NCI-H2171 treated with DMSO at 0.1 percent for 48 hours (cell line): ENCODE data around the gene KLK13.
A peak's percentile ranks its signal among the peaks of the same experiment; 100 is the strongest.

Experiments
- DNase-seq: peaks from one replicate; lab custom pipeline; 2025; lab: John Stamatoyannopoulos, UW

KLK13 gene, protein sequence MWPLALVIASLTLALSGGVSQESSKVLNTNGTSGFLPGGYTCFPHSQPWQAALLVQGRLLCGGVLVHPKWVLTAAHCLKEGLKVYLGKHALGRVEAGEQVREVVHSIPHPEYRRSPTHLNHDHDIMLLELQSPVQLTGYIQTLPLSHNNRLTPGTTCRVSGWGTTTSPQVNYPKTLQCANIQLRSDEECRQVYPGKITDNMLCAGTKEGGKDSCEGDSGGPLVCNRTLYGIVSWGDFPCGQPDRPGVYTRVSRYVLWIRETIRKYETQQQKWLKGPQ

DNA sequence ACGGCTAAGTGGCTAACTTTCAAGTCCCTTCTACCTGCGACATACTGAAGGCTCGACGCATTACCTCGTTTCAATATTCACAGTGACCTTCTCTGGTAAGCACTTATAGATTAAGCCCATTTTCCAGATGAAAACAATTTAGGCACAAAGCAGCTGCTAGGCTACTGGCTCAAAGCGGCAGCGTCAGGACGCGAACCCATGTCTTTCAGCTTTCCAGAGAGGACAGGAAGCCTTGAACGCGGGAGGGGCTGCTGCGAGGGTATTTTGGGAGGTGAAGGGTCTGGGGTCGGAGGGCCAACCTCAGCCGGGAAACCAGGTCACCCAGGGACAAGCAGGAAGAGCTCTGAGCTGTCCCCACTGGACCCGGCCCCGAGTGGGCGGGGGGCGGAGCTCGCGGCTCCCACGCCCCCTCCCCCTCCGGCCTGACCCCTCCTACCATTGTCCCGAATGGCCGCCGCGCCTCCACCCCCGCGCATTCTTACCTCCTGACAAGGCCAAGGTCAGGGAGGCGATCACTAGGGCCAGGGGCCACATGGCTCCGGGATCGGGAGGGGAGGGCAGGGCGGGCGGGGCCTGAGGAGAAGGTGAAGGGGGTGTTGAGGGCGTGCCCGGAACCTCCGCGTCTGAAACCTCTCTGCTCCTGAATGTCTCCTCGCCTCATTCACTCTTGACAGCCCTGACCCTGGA, at the start of gene KLK13:
Gene KLK13, minus strand, starts transcription at position 559 of the 687 bp plus-strand sequence. Its CDS starts 25 bp downstream, at position 534.
- DNase-seq, result no peak

DNA sequence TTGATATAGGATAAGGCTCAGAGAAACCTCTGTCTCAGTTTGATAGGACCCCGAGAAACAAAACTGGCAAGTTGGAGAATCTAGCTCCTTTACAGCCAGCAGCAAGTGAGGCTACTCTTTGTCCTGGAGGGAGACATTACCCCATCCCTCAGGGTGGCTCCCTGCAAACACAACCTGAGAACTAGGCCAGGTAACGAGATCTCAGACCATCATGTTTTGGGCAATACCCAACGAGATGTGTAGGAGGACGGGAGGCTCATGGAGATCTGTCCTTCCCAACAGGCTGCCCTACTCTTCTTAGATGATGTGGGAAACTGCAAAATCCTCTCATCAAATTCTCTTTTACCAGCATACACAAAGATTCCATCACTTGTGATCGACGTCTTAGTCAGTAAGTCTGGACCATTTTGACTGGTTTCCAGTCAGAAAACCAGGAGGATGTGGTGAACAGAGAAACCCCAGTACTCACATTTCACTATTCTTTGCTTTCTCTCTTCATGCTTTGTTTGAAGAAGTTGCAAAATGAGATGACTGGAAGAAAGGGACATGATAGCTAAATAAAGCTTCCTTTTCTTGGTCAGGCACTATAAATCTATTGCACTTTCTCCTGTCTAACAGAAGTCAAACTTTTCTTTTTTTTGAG, 49.3 kb upstream of the KLK13 start:
- DNase-seq, result no peak

DNA sequence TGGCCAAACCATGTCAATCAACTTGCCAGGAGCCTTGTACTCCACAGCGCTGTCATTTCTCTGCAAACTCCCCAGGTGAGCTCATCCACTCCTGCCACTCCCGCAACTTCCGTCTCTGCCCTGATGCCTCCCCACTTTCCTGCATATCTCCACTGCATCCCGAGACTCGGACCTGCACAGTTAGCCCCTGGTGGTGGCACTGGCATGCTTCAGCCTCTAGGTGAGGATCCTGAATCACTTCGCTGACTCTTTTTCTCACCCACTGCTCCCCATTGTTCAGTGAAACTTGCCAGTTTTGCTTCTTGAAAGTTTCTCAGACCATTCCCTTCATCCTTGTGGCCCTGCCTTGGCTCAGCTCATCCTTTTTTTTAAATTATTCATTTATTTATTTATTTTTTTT, 46.7 kb upstream of the KLK13 start:
- DNase-seq, result no peak

DNA sequence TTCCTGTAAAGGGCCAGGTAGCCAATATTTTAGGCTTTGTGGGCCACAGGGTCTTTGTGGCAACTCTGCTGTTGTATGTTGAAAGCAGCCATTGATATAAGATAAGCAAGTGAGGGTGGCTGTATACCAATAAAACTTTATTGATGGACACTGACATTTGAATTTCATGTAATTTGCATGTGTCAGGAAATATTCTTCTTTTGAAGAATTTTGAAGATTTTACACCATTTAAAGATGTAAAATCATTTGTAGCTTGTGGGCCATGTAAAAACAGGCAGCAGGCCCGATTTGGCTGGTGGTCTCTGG, 45.7 kb upstream of the KLK13 start:
- no peak for DNase-seq

DNA sequence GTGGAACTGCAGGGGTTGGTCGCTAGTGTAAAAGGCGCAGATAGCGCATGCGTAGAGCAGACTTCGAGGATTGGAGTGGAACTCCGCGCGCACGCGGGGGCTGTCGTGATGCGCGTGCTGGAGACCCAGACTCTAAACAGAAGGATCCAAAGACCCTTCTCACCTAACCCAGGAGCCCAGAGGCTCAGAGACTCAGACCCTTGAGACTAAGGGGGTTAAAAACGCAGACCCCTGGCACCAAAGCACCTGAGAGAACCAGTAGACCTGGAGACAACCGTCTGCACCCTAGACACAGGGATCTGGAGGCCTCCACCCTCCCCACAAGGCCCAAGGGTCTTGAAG, 43.9 kb upstream of the KLK13 start:
- DNase-seq, result no peak

DNA sequence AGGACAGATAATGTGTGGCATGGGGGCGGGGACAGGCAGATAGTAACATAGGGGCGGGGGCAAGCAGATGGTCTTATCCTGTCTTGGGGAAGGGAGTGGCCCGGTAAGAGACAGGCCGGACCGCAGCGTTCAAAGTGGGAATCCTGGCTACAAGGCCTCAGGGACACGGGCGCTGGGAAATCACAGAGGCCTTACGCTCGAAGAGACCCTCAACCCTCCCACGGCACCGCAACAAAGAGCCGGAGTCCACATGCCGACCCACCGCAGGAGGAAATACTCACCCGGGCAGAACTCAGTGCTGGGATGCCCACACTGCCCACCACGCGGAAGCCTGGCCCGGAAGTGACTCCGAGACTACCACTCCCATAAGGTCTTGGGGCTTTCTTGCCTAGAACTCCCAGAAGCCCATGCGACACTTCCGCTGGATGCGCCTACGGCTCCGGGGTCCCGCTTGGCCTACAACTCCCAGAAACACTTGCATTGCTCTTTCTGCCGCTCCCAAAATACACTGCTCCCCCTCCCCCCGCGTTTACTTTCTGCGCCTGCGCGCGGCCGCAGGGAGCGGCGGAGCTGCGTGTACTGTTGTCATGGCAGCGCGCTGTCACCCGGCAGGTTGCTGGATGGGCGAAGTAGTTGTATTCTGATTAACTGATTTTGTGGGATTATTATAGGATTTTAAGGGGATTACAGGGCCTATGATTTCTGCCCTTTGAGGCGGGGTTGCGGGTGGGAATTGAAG, 43.3 kb upstream of the KLK13 start, which contains the start of gene CTU1:
Gene CTU1, minus strand, starts transcription at position 344 of the 739 bp plus-strand sequence. CDS start 3,840 bp downstream, outside the sequence.
- peak; percentile 99 for DNase-seq

DNA sequence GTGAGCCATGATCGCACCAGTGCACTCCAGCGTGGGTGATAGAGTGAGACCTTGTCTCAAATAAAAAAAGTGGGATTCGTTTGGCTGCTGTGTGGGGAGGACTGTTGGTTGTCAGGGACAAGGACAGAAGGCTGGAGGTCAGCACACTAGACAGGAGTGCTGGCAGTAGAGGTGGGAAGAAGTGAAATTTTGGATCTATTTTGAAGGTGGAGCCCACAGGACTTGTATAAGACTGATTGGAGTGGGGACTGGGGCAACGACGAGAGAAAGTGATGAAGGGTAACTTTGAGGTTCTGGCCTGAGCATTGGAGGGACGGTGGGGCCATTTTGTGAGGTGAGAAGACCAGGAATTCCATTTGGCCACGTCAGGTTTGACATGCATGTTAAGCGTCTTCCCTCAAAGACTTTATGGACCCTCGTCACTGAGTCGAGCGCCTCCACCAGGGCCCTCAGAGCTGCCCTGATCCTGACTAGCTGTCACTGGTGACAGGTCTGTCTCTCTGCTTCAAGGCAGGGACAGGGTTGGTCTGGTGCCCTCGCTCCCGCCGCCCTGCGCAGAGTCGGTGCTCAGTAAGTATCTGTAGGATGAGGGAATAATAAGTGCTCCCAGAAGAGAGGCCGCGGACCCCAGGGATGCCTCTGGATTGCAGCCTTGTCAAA, 42.6 kb upstream of the KLK13 start:
- DNase-seq, result no peak

DNA sequence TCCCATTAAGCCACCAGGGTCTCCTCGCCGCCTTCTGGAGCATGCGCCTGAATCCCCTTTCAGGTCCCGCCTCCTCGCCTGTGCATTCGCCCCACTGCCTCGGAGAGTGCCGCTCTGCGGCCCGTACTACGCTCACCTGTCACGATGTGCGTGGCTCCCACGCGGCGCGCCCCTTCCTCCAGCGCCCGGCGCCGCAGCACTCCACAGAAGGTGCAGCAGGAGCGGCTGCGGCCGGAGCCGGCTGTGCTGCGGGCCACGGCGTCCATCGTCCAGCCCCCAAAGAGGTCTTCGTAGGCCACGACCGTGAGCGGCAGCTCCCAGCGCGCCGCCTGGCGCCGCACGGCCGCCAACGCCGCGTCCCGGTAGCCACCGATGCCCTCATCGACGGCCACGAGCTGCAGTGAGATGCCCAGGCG, 39.0 kb upstream of the KLK13 start:
- no peak for DNase-seq

DNA sequence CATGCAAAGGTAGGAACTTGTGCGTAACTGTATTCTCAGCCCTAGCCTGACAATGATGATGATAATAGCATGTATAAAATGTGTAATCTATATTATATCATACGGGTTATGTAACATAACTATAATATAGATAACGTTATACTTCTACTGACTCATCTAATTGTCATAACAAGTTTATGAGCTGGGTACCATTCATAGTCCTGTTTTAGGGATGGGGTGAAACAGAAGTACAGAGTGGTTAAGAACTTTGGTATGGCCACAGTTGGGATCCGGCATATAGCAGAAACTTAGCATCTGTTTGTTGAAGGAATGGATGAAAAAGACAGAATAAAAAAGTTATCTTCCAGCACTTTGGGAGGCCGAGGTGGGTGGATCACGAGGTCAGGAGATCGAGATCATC, 38.1 kb upstream of the KLK13 start:
- no peak for DNase-seq

DNA sequence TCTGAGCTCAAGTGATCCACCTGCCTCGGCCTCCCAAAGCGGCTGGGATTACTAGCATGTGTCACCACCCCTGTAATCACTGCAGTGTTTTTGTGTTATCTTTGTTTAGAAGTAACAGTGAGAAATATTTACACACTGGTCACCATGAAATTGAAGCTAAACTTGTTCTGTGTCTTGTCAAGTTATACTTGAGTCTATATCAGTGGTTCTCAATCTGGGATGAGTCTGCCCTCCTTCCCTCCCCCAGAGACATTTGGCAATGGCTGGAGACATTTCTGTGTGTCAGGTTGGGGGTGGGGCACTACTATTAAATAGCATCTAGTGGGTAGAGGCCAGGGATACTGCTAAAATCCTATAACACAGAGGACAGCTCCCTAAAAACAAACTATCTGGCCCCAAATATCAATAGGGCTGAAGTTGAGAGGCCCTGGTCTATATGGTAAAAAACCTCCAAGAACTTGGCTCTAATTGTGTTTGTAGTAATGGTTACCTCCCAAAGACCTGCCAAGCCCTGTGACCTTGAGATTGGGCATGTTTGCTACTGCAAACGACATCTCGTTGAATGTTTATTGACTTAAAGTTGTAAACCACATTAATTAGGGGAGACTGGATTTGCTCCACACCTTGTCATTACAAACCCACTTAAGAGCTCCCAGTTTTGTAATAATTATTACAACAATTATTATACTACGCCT, 36.4 kb upstream of the KLK13 start:
- no peak for DNase-seq

DNA sequence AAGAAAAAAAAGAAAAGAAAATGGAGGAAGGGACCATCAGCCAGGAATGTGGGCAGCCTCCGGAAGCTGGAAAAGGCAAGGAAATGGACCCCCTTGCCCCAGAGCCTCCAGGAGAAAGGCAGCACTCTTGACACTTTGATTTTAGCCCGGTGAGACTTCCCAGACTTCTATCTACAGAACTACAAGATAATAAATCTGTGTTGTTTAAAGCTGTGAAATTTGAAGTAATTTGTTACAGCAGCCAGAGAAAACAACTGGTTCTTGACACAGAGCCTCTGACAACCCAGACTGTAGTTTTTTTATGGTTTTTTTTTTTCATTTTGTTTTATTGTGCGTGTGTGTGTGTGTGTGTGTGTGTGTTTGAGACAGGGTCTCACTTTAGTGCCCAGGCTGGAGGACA, 35.7 kb upstream of the KLK13 start:
- DNase-seq, result no peak

DNA sequence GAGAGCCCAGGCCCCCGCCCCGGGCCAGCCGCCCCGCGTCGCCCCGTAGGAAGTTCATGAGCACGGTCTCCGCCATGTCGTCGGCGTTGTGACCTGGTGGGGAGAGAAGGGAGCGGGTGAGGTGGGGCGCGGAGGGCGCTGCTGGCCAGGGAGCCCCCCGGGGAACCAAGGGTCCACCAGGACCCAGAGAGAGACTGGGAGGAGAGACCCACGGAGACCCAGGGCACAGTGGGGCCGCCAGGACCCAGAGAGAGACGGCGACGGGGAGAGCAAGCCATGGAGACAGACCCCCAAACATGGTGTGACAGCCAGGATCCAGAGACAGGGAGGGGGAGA, 34.1 kb upstream of the KLK13 start:
- DNase-seq, result no peak

DNA sequence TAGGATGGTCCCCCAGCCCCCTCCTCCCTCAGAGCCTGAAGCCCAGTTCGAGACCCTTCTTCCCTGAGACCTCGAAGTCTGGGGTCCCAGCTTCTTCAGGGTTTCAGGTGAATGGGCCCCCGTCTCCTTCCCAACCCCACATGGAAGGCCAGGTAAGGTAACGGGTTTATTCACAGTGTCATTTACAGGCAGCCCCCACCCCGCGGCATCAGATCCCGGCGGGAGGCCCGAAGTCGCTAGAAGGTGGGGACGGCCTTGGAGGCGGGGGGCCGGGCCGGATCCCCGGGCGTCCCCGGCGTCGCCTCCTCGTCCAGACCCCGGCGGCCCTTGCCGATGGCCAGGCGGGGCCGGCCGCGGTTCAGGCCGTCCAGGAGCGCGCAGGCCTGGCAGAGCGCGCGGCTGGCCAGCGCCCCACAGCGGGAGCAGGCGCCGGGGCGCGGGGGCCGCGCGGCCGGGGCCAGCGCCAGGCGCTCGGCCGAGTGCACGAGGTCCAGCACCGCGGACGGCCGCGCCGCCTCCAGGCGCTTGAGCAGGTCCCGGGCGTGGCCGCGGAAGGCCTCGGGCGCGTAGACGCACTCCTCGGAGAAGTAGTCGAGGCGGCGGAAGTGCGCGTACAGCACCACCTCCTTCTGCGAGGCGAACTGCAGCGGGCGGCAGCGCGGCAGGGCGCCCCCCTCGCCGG, 33.6 kb upstream of the KLK13 start:
- no peak for DNase-seq

DNA sequence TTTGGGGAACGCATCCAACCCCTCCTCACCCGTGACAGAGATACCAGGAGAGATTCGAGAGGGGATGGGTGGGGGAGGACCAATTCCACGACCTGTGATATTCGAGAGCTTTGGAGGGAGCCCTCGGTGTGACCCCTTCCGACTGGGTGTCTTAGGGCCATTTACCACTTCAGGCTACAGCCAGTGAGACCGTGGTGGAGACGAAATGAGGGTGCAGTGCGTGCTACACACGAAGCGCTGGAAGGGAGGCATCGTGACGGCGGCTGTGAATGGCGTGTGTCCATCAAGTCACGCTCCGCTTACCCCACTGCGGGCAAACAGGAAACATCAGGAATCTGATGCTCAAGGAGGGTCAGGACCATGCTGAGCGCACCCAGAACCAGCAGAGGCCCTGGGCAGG, 32.9 kb upstream of the KLK13 start:
- DNase-seq, result no peak

DNA sequence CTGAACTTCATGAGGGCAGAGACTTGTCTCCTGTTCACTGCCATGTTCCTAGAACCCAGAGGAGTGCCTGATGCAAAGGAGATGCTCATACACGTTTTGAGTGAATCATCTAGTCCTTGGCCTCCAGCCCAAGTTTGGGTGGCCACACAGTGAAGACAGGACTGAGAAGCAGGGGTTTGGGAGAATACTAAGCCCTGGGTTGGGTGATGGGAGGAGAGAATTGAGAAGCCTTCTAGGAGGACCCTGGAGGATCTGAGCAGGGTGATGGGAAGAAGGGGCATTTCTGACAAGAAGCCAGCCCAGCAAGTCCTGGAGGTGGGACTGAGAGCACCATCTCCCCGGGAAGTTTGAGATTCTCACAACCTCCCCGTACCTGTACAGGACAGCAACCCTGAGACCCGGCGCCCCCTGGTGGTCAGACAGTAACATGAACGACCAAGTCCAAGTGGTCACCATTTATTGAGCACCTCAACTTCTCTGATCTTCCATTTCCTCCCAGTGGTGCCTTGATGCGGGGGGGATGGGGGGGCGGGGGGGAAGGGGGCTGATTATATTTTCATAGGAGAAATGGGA, 32.4 kb upstream of the KLK13 start:
- peak; percentile 41 for DNase-seq

DNA sequence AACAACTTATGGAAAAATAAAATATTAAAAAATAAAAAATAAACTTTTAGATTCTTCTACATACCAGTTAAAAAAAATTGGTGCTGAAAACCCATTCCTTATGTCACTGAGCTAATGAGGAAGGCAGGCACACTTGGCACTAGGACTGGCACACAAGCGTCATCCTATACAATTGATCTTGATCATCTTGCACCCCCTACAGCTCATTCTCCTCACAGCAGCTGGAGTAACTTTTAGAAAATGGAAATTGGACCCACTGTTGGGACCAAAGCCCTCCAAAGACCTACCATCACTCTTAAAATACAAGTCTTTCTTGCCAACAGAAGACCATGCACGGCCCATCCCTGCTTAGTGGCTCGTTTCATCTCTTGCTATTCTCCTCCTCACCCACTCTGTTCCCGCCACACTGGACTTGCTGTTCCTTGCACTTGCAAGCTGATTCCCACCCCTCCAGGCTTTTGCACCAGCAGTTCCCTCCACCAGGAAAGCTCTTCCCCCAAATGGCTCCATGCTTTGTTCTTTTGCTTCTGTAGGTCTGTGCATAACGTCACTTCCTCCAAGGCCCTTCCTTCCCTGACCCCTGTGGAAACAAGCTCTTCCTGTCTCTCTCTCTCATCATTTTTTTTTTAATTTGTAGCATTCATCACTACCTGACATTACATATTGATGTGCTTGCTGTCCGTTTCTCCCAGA, 31.7 kb upstream of the KLK13 start:
- DNase-seq, result no peak

DNA sequence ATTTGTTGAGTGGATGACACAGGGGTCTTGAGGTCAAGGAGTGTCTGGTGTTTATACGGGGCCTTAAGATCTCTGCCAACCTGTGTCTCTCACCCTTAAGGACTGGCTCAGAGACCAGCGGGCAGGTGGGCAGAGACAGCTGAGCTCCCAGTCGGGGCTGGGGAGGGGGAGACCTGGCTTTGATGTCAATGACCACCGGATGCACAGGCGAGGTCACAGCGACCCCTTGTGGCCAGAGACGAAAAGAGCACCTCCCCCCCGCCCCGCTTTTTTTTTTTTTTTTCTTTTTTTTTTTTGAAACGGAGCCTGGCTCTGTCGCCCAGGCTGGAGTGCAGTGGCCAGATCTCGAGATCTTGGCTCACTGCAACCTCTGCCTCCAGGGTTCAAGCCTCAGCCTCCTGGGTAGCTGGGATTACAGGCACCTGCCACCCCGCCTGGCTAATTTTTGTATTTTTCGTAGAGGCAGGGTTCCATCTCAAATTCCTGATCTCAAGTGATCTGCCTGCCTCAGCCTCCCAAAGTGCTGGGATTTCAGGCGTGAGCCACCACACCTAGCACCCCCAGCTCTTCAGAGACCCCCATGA, 29.9 kb upstream of the KLK13 start:
- no peak for DNase-seq

DNA sequence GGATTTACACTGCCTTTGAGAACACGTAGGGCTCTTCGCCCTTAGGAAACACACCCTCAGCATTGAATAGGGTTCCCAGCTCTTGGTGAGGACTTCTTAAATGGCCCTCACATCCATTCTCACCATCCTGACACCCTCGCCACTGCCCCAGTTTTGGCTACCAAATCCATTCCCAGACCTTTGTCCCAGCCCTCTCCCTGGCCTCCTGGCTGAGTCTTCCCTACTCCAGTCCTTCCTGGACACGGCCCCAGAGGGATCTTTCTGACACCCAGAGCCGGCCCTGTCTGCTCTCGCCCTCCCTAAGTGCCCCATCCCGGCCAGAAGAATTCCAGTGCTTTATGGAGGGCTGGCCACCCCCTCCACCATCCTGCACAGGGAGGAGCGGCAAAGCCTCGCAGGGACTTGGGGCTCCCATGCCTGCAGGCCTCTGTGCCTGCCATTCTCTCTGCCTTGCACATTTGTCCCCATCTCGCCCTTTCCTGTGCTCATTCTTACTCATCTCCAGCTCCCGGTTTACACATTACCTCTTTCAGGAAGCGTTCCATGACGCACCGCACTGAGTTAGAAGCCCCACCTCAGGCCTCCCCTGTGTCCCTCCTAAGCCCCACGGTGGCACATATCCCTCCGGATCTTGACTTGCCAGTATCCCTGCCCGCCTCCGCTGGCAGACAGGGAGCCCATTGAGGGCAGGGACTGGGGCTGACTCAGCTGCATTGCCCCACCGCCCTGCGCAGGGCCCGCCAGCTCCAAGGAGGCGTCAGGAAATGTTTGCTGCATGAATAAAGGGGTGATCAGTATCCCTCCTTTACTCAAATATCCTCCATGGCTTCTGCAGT, 28.8 kb upstream of the KLK13 start:
- no peak for DNase-seq

DNA sequence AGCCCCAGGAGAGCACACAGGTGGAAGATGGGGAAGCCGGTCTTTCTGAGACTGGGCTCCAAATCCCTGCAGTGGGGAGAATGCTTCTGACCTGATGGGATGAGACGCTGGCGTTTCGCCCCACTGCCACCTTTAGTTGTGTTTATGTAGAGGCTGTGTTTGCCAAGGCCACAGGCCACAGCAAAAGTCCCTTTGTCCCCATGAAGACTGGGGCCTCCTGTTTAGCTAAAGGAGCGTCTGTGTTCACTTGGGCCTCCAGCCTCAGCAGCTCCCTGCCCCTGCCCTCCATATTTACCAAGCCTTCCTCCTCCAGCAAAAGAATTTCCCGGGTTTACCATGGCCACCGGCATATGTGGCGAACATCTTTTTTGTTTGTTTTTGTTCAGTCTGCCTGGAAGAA, 28.2 kb upstream of the KLK13 start:
- DNase-seq, result no peak
